IMR-90 (cell line): ENCODE data around the gene AUTS2. TPM values are rescaled to one million over a fixed set of nuclear protein-coding genes. Genes with fewer than 3 reads are reported as not detected.

ENCODE experiments used
- ATAC-seq: fragments of 200-7000 bp; cut with Tn5 transposase; 2 replicates; pipeline ENCODE4 v1.9.1; 2020; ENCODE audit warnings: low read depth, mild to moderate bottlenecking, moderate library complexity
- BruUV-seq: library from RNA; stranded (reverse); fragments of 400-500 nt; replicated peaks from 2 replicates; lab custom pipeline; 2021; lab: Mats Ljungman, UMichigan
- CTCF ChIA-PET: fragments of 300-600 bp; formaldehyde crosslinking; extraction: SDS; loops from one replicate; lab custom pipeline; 2021; ENCODE audit warnings: antibody characterized with exemption; lab: Yijun Ruan, JAX
- POLR2A ChIA-PET: fragments of 300-600 bp; sonication (Branson Sonifier 250); formaldehyde crosslinking; loops from one replicate; lab custom pipeline; 2022; ENCODE audit warnings: antibody characterized with exemption; ENCODE audit not compliant: unreplicated experiment; lab: Charles Lee
- DNase-seq: peaks from one replicate; pipeline ENCODE4 v3.0.0; 2013
- H2AFZ ChIP-seq: replicated peaks from 2 replicates; pipeline ENCODE3; 2013; ENCODE audit warnings: low read length, mild to moderate bottlenecking; ENCODE audit not compliant: poor library complexity
- H2AK5ac ChIP-seq: 2 replicates; pipeline ENCODE4 v1.6.1; 2013; ENCODE audit warnings: low read depth, low read length, inconsistent platforms
- H2AK9ac ChIP-seq: replicated peaks from 2 replicates; pipeline ENCODE3; 2013; ENCODE audit warnings: mild to moderate bottlenecking, low read depth, low read length, moderate library complexity; ENCODE audit not compliant: poor library complexity
- H2BK120ac ChIP-seq: 2 replicates; pipeline ENCODE4 v1.6.1; 2013; ENCODE audit warnings: low read depth, low read length, inconsistent platforms
- H2BK15ac ChIP-seq: 3 replicates; pipeline ENCODE4 v1.6.1; 2013; ENCODE audit warnings: low read depth, low read length, inconsistent platforms
- H2BK20ac ChIP-seq: 2 replicates; pipeline ENCODE4 v1.6.1; 2013; ENCODE audit warnings: low read depth, mild to moderate bottlenecking, inconsistent platforms, low read length, moderate library complexity
- H2BK5ac ChIP-seq: 2 replicates; pipeline ENCODE4 v1.6.1; 2013; ENCODE audit warnings: mild to moderate bottlenecking, low read depth, low read length, inconsistent platforms; ENCODE audit not compliant: poor library complexity, severe bottlenecking
- H3K14ac ChIP-seq: replicated peaks from 2 replicates; pipeline ENCODE4 v1.6.1; 2013; ENCODE audit warnings: low read depth, low read length, inconsistent platforms
- H3K18ac ChIP-seq: 2 replicates; pipeline ENCODE4 v1.6.1; 2013; ENCODE audit warnings: low read depth, low read length, control low read depth
- H3K23ac ChIP-seq: 2 replicates; pipeline ENCODE4 v1.6.1; 2013; ENCODE audit warnings: low read depth, low read length, inconsistent platforms
- H3K27ac ChIP-seq: 2 replicates; pipeline ENCODE4 v1.5.1; 2013; ENCODE audit warnings: mild to moderate bottlenecking, control low read depth, low read length; ENCODE audit not compliant: insufficient read depth
- H3K27me3 ChIP-seq: 2 replicates; pipeline ENCODE4 v1.6.1; 2013; ENCODE audit warnings: low read length; ENCODE audit not compliant: control insufficient read depth, insufficient read depth
- H3K36me3 ChIP-seq: 2 replicates; pipeline ENCODE4 v1.6.1; 2013; ENCODE audit warnings: low read length, mixed read lengths; ENCODE audit not compliant: control insufficient read depth, insufficient read depth
- H3K4ac ChIP-seq: 2 replicates; pipeline ENCODE4 v1.6.1; 2013; ENCODE audit warnings: low read depth, low read length, inconsistent platforms
- H3K4me1 ChIP-seq: 2 replicates; pipeline ENCODE4 v1.6.1; 2013; ENCODE audit warnings: low read length, mixed read lengths; ENCODE audit not compliant: control insufficient read depth, insufficient read depth
- H3K4me2 ChIP-seq: 2 replicates; pipeline ENCODE4 v1.6.1; 2013; ENCODE audit warnings: low read depth, mild to moderate bottlenecking, control low read depth, low read length, moderate library complexity
- H3K4me3 ChIP-seq: 2 replicates; pipeline ENCODE4 v1.5.1; 2013; ENCODE audit warnings: low read depth, mild to moderate bottlenecking, control low read depth, low read length, moderate library complexity; ENCODE audit not compliant: insufficient read depth
- H3K56ac ChIP-seq: 2 replicates; pipeline ENCODE4 v1.6.1; 2013; ENCODE audit warnings: low read length, inconsistent platforms; ENCODE audit not compliant: insufficient read depth; ENCODE audit errors: extremely low read depth
- H3K79me1 ChIP-seq, 2 experiments: 2 replicates each; pipeline ENCODE4 v1.6.1; 2013; ENCODE audit warnings: low read length in 2 of 2, inconsistent platforms in 1 of 2, low read depth in 1 of 2
- H3K9ac ChIP-seq: 2 replicates; pipeline ENCODE4 v1.6.1; 2013; ENCODE audit warnings: low read depth, low read length, control low read depth
- H3K9me1 ChIP-seq: 2 replicates; pipeline ENCODE4 v1.6.1; 2013; ENCODE audit warnings: low read length, inconsistent platforms; ENCODE audit not compliant: insufficient read depth
- H3K9me3 ChIP-seq: 2 replicates; pipeline ENCODE4 v1.6.1; 2013; ENCODE audit warnings: low read length; ENCODE audit not compliant: control insufficient read depth, insufficient read depth
- H4K20me1 ChIP-seq: 2 replicates; pipeline ENCODE4 v1.6.1; 2013; ENCODE audit warnings: low read length, inconsistent platforms; ENCODE audit not compliant: insufficient read depth
- H4K5ac ChIP-seq: 2 replicates; pipeline ENCODE4 v1.6.1; 2013; ENCODE audit warnings: mild to moderate bottlenecking, low read depth, low read length, control low read depth
- H4K8ac ChIP-seq, 2 experiments: 2 replicates each; pipeline ENCODE4 v1.6.1; 2013; ENCODE audit warnings: low read depth in 2 of 2, low read length in 2 of 2, control low read depth in 1 of 2, inconsistent platforms in 1 of 2
- H4K91ac ChIP-seq: 2 replicates; pipeline ENCODE4 v1.6.1; 2013; ENCODE audit warnings: low read depth, low read length, inconsistent platforms; ENCODE audit not compliant: insufficient read depth
- BHLHE40 ChIP-seq: fragments of 150-350 bp; IDR thresholded peaks from 2 replicates; pipeline ENCODE4 v1.6.1; 2016; ENCODE audit warnings: mild to moderate bottlenecking, low read depth, low read length
- CEBPB ChIP-seq: IDR thresholded peaks from 2 replicates; pipeline ENCODE4 v1.6.1; 2012; ENCODE audit warnings: low read depth, low read length, improper control_type of control experiment
- CHD1 ChIP-seq: IDR thresholded peaks from 2 replicates; pipeline ENCODE4 v1.6.1; 2012; ENCODE audit warnings: low read depth, low read length, improper control_type of control experiment
- FOS ChIP-seq: fragments of 150-350 bp; IDR thresholded peaks from 2 replicates; pipeline ENCODE4 v1.6.1; 2016; ENCODE audit warnings: low read depth, low read length
- MAFK ChIP-seq: IDR thresholded peaks from 2 replicates; pipeline ENCODE4 v1.6.1; 2012; ENCODE audit warnings: low read depth, low read length, improper control_type of control experiment
- MAZ ChIP-seq: IDR thresholded peaks from 2 replicates; pipeline ENCODE4 v1.6.1; 2012; ENCODE audit warnings: low read depth, mild to moderate bottlenecking, low read length, improper control_type of control experiment, moderate library complexity, borderline replicate concordance
- MXI1 ChIP-seq: IDR thresholded peaks from 2 replicates; pipeline ENCODE4 v1.6.1; 2012; ENCODE audit warnings: low read depth, mild to moderate bottlenecking, low read length, moderate library complexity, borderline replicate concordance
- NFE2L2 ChIP-seq: fragments of 150-350 bp; IDR thresholded peaks from 2 replicates; pipeline ENCODE4 v1.6.1; 2016; ENCODE audit warnings: low read depth, mild to moderate bottlenecking, low read length
- POLR2A ChIP-seq: IDR thresholded peaks from 2 replicates; pipeline ENCODE4 v1.6.1; 2012; ENCODE audit warnings: mild to moderate bottlenecking, low read depth, low read length
- RAD21 ChIP-seq: IDR thresholded peaks from 2 replicates; pipeline ENCODE4 v1.6.1; 2012; ENCODE audit warnings: low read length, improper control_type of control experiment
- RCOR1 ChIP-seq: IDR thresholded peaks from 2 replicates; pipeline ENCODE4 v1.6.1; 2012; ENCODE audit warnings: mild to moderate bottlenecking, low read length, improper control_type of control experiment; ENCODE audit not compliant: insufficient replicate concordance
- RFX5 ChIP-seq: IDR thresholded peaks from 2 replicates; pipeline ENCODE4 v1.8.0; 2012; ENCODE audit warnings: low read depth, mild to moderate bottlenecking, low read length, moderate library complexity
- SMC3 ChIP-seq: fragments of 150-350 bp; IDR thresholded peaks from 2 replicates; pipeline ENCODE4 v1.6.1; 2016; ENCODE audit warnings: low read depth, mild to moderate bottlenecking, antibody characterized with exemption, low read length, moderate library complexity
- WGBS, 2 experiments: methylation state at CpG; one replicate each; pipeline versions ENCODE4 v1.1.5 to v1.1.7; 2013; ENCODE audit warnings: missing lambda C conversion rate in 2 of 2; ENCODE audit not compliant: insufficient read length in 1 of 2; ENCODE audit errors: extremely low coverage in 2 of 2; 5-methylcytosine and 5-hydroxymethylcytosine counted together
- dilution Hi-C: fragments of 300-500 bp; cut with HindIII; formaldehyde crosslinking; loops from one replicate; pipeline ENCODE4 v1.14.3; 2018; ENCODE audit warnings: low sequenced_read_pairs; ENCODE audit not compliant: unreplicated experiment
- in situ Hi-C: fragments of 300-500 bp; cut with MboI; formaldehyde crosslinking; loops from 3 replicates; pipeline ENCODE4 v1.14.3; 2019; ENCODE audit warnings: low sequenced_read_pairs, inconsistent platforms, mixed read lengths
- intact Hi-C: fragments of 100-400 bp; cut with micrococcal nuclease; formaldehyde crosslinking; loops from 2 replicates; pipeline ENCODE4 v1.10.0; 2022
- polyA plus RNA-seq, 3 experiments: library from polyadenylated mRNA; depleted of rRNA; stranded (reverse); fragments of >200 nt; gene quantifications; 2 replicates each; pipeline ENCODE4 v1.2.3, GENCODE V29; 2012; ENCODE audit warnings: low replicate concordance in 1 of 3
- total RNA-seq: library from RNA; depleted of rRNA; stranded (reverse); fragments of >200 nt; gene quantifications from 2 replicates; pipeline ENCODE4 v1.2.3, GENCODE V29; 2012
- TF ChIP-seq, protein P1 (sequence below): fragments of 150-350 bp; IDR thresholded peaks from 2 replicates; pipeline ENCODE4 v1.6.1; 2016; ENCODE audit warnings: low read depth, mild to moderate bottlenecking, low read length, moderate library complexity, borderline replicate concordance
- TF ChIP-seq, protein P2 (sequence below): conservative IDR thresholded peaks from 2 replicates; pipeline ENCODE4 v1.5.1; 2012; ENCODE audit warnings: mild to moderate bottlenecking, low read depth, low read length, improper control_type of control experiment
- TF ChIP-seq, protein P3 (sequence below): fragments of 150-350 bp; IDR thresholded peaks from 2 replicates; pipeline ENCODE4 v1.6.1; 2017; ENCODE audit warnings: mild to moderate bottlenecking, antibody characterized with exemption, low read length, low read depth

AUTS2 gene
- total and polyA plus RNA-seq, 2 of the 4 experiments (the other 2 are of a cell fraction) = 0.90 to 3.0 TPM

DNA sequence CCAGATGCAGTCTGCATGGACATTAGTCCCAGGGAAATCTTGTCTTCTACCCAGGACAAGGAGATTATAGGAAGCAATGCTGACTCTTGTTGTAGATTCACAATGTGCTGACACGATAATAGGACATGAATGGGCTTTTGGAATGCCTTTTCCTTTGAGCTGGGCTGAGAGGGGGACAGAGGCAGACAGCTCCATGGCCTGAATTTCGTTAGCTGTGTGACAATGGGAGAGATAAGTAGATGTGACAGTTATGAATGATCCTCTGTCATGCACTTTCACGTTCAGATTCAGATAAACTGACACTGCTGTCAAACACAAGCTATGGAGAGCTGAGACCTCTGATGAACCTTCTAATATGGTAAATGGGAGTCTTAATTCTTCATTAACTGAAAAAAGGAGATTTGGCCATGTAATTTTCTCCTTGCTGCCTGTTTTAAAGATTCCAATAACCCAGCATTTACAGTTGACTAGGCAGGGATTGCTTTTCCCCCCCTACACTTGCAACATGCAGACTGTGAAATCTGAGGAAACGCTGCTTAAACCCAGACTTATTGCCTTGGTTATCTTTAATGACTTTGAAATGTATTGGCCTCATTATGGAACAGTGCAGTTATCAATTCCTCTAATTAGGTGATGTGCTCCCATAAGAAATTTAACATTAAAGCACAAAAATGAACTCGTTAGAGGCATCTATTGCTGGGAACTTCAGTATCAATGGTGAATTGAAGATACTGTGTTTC lies 669.3 kb downstream of the AUTS2 start:
- Histone ChIP-seq H3K4ac (no peak overlapping the region), H4K20me1 (no peaks in the 10 kb centered on the region), H3K9me1 (no peaks in the 10 kb centered on the region), H2BK120ac (no peak overlapping the region), H4K91ac (no peak overlapping the region), H2BK20ac (no peak overlapping the region), H3K14ac (no peak overlapping the region), H2BK5ac (no peak overlapping the region), H3K56ac (no peak overlapping the region), H3K4me3 (no peak overlapping the region), H4K8ac (no peak overlapping the region), H2AK5ac (no peak overlapping the region), H3K36me3 (no peaks in the 10 kb centered on the region), H2BK15ac (no peak overlapping the region), H3K4me1 (no peaks in the 10 kb centered on the region), H4K5ac (no peak overlapping the region), H2AK9ac (no peak overlapping the region), H3K79me1 (no peaks in the 10 kb centered on the region), H3K9me3 (no peaks in the 10 kb centered on the region), H3K27ac (no peak overlapping the region), H3K27me3 (no peaks in the 10 kb centered on the region), H2AFZ (no peak overlapping the region), H3K18ac (no peak overlapping the region), H3K9ac (no peak overlapping the region), H3K23ac (no peak overlapping the region), H3K4me2 (no peak overlapping the region)
- DNase-seq (no peak), ATAC-seq (no peak)
- TF ChIP-seq RCOR1 (no peak), CHD1 (no peak), MAZ (no peak), MXI1 (no peak), BHLHE40 (no peak), FOS (no peak), CEBPB (no peak), SMC3 (no peak), POLR2A (no peak), RAD21 (no peak), MAFK (no peak), NFE2L2 (no peak), RFX5 (no peak)
- TF ChIP-seq, protein P1, sequence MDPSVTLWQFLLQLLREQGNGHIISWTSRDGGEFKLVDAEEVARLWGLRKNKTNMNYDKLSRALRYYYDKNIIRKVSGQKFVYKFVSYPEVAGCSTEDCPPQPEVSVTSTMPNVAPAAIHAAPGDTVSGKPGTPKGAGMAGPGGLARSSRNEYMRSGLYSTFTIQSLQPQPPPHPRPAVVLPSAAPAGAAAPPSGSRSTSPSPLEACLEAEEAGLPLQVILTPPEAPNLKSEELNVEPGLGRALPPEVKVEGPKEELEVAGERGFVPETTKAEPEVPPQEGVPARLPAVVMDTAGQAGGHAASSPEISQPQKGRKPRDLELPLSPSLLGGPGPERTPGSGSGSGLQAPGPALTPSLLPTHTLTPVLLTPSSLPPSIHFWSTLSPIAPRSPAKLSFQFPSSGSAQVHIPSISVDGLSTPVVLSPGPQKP = no peak
- TF ChIP-seq, protein P2, sequence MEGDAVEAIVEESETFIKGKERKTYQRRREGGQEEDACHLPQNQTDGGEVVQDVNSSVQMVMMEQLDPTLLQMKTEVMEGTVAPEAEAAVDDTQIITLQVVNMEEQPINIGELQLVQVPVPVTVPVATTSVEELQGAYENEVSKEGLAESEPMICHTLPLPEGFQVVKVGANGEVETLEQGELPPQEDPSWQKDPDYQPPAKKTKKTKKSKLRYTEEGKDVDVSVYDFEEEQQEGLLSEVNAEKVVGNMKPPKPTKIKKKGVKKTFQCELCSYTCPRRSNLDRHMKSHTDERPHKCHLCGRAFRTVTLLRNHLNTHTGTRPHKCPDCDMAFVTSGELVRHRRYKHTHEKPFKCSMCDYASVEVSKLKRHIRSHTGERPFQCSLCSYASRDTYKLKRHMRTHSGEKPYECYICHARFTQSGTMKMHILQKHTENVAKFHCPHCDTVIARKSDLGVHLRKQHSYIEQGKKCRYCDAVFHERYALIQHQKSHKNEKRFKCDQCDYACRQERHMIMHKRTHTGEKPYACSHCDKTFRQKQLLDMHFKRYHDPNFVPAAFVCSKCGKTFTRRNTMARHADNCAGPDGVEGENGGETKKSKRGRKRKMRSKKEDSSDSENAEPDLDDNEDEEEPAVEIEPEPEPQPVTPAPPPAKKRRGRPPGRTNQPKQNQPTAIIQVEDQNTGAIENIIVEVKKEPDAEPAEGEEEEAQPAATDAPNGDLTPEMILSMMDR = no peak
- TF ChIP-seq, protein P3, sequence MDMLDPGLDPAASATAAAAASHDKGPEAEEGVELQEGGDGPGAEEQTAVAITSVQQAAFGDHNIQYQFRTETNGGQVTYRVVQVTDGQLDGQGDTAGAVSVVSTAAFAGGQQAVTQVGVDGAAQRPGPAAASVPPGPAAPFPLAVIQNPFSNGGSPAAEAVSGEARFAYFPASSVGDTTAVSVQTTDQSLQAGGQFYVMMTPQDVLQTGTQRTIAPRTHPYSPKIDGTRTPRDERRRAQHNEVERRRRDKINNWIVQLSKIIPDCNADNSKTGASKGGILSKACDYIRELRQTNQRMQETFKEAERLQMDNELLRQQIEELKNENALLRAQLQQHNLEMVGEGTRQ = no peak
- dilution Hi-C loops (no loop called here), in situ Hi-C loops (no loop called here), intact Hi-C loops (no loop called here)
- no TSS peak for BruUV-seq
- CTCF ChIA-PET = no interaction called here
- WGBS, 2 experiments = 20% methylated on average over 1 of the region's 5 CpGs; no CpG with 5 or more reads in 1 of the 2 experiments
- POLR2A ChIA-PET = no interaction called here
